Endothelial cell (in vitro differentiated cells): Measurements from ENCODE around the gene AMIGO1. TPM values are rescaled to one million over a fixed set of nuclear protein-coding genes. Genes with fewer than 3 reads are reported as not detected.

Experiments used
- DNase-seq: peaks from one replicate; pipeline ENCODE4 v3.0.0; 2021; ENCODE audit warnings: low spot score
- H3K27ac Mint-ChIP-seq: one replicate; pipeline ENCODE4 v1.8.0; 2021; ENCODE audit warnings: mixed read lengths, inconsistent platforms; ENCODE audit not compliant: unreplicated experiment
- H3K27me3 Mint-ChIP-seq: one replicate; pipeline ENCODE4 v1.8.0; 2021; ENCODE audit warnings: mild to moderate bottlenecking, moderate library complexity, mixed read lengths, inconsistent platforms; ENCODE audit not compliant: unreplicated experiment
- H3K36me3 Mint-ChIP-seq: one replicate; pipeline ENCODE4 v1.8.0; 2021; ENCODE audit warnings: mild to moderate bottlenecking, low read depth, mixed read lengths, inconsistent platforms; ENCODE audit not compliant: unreplicated experiment
- H3K4me1 Mint-ChIP-seq: one replicate; pipeline ENCODE4 v1.8.0; 2021; ENCODE audit warnings: mild to moderate bottlenecking, mixed read lengths, inconsistent platforms; ENCODE audit not compliant: unreplicated experiment
- H3K4me3 Mint-ChIP-seq: one replicate; pipeline ENCODE4 v1.8.0; 2021; ENCODE audit warnings: mild to moderate bottlenecking, mixed read lengths, inconsistent platforms; ENCODE audit not compliant: unreplicated experiment
- H3K9me3 Mint-ChIP-seq: one replicate; pipeline ENCODE4 v1.8.0; 2021; ENCODE audit warnings: mixed read lengths, inconsistent platforms; ENCODE audit not compliant: unreplicated experiment
- CTCF ChIP-seq: fragments of 200-600 bp; sonication (generic); IDR thresholded peaks from one replicate; pipeline ENCODE4 v1.5.0; 2021; ENCODE audit warnings: antibody characterized with exemption; ENCODE audit not compliant: unreplicated experiment
- total RNA-seq: library from RNA; stranded (reverse); fragmentation: NEBNext Ultra II Directional; extraction: Animal tissue kit (Norgen Biotek cat#: 25700); gene quantifications from one replicate; pipeline ENCODE4 v1.2.1, GENCODE V29; 2021; ENCODE audit not compliant: unreplicated experiment

Gene AMIGO1
- total RNA-seq, 1 donor from 2014 or later = 1.2 TPM

GRCh38 chr1:109493805-109494539 is 15.6 kb downstream of the AMIGO1 start, which contains the start of gene CYB561D1:
TSS of gene CYB561D1 (plus strand) at chr1:109494094. CDS start at chr1:109494140, 46 bp downstream.
- peak within 1 kb of the TSS; percentile 94 for H3K4me3 Mint-ChIP-seq
- no peaks in the 10 kb centered on the region for H3K9me3 Mint-ChIP-seq
- no peak within 1 kb of the TSS for H3K27ac Mint-ChIP-seq
- TF ChIP-seq CTCF = peak; percentile 77
- peaks cover 6% of the 10 kb centered on the region for H3K36me3 Mint-ChIP-seq
- H3K27me3 Mint-ChIP-seq = peaks cover 3% of the 10 kb centered on the region
- peak; percentile 98 for DNase-seq
- H3K4me1 Mint-ChIP-seq = no peaks in the 10 kb centered on the region

- Mint-ChIP-seq H3K27me3 (peaks cover 5% of the 10 kb centered on the region), H3K4me3 (peak overlapping the region; percentile 76), H3K36me3 (peaks cover 6% of the 10 kb centered on the region), H3K27ac (no peak overlapping the region), H3K9me3 (no peaks in the 10 kb centered on the region), H3K4me1 (no peaks in the 10 kb centered on the region)
- TF ChIP-seq CTCF = no peak
- DNase-seq = no peak
Observed at GRCh38 chr1:109493227-109493626, 16.3 kb downstream of the AMIGO1 start.

- TF ChIP-seq CTCF = no peak
- Mint-ChIP-seq H3K27me3 (peaks cover 7% of the 10 kb centered on the region), H3K27ac (no peak overlapping the region), H3K36me3 (peaks cover 6% of the 10 kb centered on the region), H3K9me3 (no peaks in the 10 kb centered on the region), H3K4me1 (no peaks in the 10 kb centered on the region), H3K4me3 (no peak overlapping the region)
- no peak for DNase-seq
Observed at GRCh38 chr1:109492779-109493178, 16.7 kb downstream of the AMIGO1 start.

GRCh38 chr1:109491372-109491771 is 18.2 kb downstream of the AMIGO1 start:
- DNase-seq = no peak
- H3K27ac Mint-ChIP-seq = no peak overlapping the region
- TF ChIP-seq CTCF = no peak
- no peaks in the 10 kb centered on the region for H3K4me1 Mint-ChIP-seq
- H3K9me3 Mint-ChIP-seq = no peaks in the 10 kb centered on the region
- H3K4me3 Mint-ChIP-seq = no peak overlapping the region
- H3K27me3 Mint-ChIP-seq = peaks cover 11% of the 10 kb centered on the region
- peaks cover 4% of the 10 kb centered on the region for H3K36me3 Mint-ChIP-seq

- TF ChIP-seq CTCF = no peak
- H3K36me3 Mint-ChIP-seq = no peaks in the 10 kb centered on the region
- DNase-seq = no peak
- no peak overlapping the region for H3K4me3 Mint-ChIP-seq
- peaks cover 13% of the 10 kb centered on the region for H3K27me3 Mint-ChIP-seq
- no peak overlapping the region for H3K27ac Mint-ChIP-seq
- no peaks in the 10 kb centered on the region for H3K4me1 Mint-ChIP-seq
- no peaks in the 10 kb centered on the region for H3K9me3 Mint-ChIP-seq
Observed at GRCh38 chr1:109490934-109491302, 18.6 kb downstream of the AMIGO1 start.
